PC-9 (cell line): ENCODE data around the gene SRC.

Experiments used
- EZH2 ChIP-seq: fragments of 200-600 bp; sonication (generic); IDR thresholded peaks from 2 replicates; pipeline ENCODE4 v1.8.0; 2017; ENCODE audit warnings: antibody characterized with exemption, low read depth
- TF ChIP-seq, protein P1 (sequence below): fragments of 200-600 bp; sonication (generic); conservative IDR thresholded peaks from 2 replicates; pipeline ENCODE4 v1.6.1; 2017; ENCODE audit warnings: mixed run types, antibody characterized with exemption, mild to moderate bottlenecking, moderate library complexity

DNA sequence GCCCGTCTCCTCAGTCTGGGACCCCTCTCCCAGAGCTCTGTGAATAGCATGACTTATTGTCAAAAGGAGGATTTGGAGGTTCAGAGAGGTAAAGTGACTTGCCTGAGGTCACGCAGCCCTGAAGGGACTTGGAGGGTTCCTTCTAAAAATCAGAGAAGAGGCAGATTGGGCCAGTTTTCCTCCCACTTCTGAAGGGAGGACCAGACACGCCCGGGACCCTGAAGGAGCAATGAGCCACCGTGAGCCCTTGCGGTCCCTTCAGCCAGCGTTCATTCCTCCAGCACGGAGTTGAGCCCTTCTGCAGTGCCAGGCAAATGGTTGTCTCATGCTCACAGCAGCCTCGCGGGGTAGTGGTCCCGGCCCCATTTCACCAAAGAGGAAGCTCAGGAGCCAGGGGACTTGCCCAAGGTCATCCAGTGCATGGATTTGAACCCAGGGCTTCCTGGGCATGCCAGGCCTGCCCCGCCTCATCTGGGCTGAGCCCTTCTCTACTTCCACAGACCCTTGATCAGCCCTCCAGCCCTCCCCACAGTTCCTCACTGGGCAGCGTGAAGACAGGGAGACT lies 7.4 kb downstream of the SRC start:
- TF ChIP-seq, protein P1, sequence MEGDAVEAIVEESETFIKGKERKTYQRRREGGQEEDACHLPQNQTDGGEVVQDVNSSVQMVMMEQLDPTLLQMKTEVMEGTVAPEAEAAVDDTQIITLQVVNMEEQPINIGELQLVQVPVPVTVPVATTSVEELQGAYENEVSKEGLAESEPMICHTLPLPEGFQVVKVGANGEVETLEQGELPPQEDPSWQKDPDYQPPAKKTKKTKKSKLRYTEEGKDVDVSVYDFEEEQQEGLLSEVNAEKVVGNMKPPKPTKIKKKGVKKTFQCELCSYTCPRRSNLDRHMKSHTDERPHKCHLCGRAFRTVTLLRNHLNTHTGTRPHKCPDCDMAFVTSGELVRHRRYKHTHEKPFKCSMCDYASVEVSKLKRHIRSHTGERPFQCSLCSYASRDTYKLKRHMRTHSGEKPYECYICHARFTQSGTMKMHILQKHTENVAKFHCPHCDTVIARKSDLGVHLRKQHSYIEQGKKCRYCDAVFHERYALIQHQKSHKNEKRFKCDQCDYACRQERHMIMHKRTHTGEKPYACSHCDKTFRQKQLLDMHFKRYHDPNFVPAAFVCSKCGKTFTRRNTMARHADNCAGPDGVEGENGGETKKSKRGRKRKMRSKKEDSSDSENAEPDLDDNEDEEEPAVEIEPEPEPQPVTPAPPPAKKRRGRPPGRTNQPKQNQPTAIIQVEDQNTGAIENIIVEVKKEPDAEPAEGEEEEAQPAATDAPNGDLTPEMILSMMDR, result no peak
- no peak for TF ChIP-seq EZH2
